ENCODE results near the gene ZC3H15.
"Not testable (repeated sequence)": the region's sequence is repeated elsewhere in the genome, so short reads cannot be mapped to it uniquely, and the experiment has no call there.

ZC3H15 gene

DNA sequence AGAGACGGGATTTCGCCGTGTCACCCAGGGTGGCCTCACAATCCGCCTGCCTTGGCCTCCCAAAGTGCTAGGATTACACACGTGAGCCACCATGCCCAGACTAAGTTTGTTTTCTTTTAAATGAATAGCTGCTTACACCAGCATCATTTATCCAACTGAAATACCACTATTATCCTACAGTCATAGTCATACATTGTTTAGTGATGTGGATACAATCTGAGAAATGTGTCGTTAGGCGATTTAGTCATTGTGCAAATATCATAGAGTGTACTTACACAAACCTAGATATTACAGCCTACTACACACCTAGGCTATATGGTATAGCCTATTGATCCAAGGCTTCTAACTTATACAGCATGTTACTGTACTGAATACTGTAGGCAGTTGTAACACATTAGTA is 10.3 kb downstream of the ZC3H15 start:
- no peak for DNase-seq

DNA sequence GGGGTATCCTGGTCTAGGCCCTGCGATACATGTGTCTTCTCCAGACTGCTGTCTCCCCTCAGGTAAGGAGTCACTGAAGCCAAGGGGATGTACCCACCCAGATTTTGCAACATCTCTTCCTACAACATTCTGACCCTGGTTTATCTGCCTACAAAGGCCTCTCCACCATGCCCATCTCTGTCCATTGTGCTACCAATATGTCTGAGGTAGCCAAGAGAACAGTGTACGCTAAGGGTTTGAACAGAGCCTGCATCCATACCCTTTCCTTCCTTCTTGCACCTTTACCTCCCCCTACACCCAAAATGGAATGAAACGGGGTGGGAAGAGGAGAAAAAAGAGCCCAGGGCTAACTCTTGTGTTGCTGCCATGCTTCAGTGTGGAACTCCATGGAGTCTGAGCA is 11.9 kb downstream of the ZC3H15 start:
- no peak for DNase-seq

DNA sequence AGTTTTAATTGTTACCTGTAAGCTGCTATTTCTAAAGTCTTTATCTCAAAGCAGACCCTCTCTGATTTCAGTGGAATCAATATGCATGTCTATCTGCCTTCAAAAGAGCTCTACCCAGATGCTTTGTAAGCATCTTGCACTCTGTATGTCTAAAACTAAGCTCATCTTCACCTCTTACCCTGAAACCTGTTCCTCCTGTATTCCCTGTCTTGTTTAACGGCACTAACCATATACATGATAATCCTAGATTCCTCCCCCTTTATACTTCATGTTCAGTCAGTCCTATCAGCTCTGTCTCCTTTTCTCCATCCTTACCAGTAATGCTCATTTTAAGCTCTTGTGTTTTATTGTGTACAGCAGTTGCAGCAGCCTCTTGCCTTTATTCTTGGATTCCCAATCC is 12.8 kb downstream of the ZC3H15 start:
- DNase-seq, result no peak

DNA sequence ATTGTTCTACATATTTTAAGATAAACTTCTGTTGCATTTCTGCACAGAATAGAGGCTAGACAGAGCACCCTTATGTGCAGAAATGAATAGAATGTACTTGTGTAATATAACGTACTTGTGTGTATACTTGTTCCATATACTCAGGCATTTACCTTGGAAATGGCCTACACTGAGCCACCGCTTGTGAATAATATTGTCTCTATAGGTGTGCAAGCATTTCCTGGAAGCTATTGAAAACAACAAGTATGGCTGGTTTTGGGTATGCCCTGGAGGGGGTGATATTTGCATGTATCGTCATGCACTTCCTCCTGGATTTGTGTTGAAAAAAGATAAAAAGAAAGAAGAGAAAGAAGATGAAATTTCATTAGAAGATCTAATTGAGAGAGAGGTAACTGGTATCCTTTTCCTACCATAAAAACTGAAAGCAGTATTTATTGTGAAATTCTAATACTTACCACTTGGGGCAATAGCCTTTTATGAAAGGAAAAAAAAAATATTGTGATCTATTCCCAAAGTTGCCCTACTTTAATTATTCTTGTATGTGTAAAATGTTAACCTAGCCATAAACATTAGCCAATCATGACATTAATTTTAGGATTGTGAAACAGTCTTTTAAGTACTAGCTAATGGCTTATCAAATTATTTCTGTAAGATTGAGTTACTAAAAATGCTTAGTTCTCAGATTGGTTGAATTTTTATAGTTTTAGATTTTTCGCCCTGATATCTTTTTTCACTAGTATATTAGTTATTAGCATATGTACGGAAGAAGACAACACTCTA is 18.0 kb downstream of the ZC3H15 start:
- DNase-seq, result peak; percentile 21

DNA sequence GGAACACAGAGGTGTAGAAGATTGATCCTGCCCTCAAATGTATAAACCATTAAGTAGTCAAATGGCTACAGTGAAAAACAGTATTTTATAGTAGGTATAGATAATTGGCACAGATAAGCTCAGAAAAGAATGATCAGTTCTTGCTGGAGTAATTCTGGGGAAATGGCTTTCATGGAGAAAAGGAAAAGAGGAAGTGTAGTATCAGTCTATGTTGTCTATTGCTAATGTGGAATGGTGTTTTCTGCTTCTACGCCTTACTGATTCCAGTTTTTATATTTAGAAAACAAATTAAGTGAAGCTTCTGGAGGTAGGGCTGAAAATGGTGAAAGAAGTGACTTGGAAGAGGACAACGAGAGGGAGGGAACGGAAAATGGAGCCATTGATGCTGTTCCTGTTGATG is 22.2 kb downstream of the ZC3H15 start:
- no peak for DNase-seq

DNA sequence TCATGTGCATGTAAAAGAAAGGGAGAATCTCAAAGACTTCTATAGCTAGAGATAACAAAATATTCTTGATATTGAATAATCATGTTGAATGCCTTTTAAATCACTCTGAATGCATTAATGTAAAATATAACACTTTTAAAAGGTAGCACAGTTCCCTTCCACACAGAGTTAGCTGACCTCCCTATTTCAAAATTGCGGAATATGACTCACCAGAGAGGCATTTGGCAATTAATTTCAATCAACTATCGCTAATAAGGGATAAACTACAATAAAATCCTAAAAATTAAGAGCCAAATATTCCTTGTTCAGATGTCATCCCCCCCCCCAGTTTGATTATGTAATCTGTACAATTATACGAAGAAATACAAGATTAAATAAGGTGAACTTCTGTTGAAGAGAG is 29.3 kb downstream of the ZC3H15 start:
- DNase-seq, result no peak

DNA sequence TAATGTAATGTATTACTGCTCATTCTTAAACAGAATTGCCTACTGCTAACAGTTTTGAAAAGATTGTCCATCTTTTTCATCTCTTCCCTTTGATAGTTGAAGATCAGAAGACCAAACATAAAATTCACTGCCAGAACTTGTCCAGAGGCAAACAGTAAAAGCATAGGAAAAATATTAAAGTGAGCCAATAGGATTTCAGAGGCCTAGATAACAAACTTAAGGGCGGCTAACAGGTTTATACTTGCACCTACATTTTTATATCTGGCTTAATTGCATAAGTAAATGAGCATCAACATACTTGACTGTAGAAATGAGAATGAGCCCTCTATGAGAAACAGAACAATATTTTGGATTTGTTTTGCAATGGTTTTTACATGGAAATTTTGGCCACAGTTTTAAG is 30.3 kb downstream of the ZC3H15 start:
- no peak for DNase-seq

DNA sequence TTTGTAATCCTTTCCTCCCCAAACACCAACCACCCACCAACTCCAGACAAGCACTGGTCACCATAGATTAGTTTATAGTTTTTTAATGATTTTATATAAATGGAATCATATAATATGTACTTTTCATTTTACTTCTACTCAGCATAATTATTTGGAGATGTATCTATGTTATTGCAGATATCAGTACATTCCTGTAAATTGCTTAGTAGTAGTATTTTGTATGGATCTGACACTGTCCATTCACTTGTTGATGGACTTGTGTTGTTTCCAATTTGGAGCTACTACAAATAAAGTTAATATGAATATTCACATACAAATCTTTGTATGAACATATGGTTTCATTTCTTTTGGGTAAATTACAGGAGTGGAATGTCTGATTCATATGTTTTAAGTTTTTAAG is 31.0 kb downstream of the ZC3H15 start:
- DNase-seq, result no peak

DNA sequence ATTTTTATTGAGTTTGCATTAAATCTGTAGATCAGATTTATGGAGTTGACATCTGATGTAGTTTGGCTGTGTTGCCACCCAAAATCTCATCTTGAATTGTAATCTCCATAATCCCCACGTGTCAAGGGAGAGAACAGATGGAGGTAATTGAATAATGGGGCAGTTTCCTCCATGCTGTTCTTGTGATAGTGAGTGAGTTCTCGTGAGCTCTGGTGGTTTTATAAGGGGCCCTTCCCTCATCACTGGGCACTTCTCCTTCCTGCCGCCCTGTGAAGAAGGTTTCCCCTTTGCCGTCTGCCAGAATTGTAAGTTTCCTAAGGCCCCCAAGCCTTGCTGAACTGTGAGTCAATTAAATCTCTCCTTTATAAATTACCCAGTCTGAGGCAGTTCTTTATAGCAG is 32.2 kb downstream of the ZC3H15 start:
- DNase-seq, result no peak

DNA sequence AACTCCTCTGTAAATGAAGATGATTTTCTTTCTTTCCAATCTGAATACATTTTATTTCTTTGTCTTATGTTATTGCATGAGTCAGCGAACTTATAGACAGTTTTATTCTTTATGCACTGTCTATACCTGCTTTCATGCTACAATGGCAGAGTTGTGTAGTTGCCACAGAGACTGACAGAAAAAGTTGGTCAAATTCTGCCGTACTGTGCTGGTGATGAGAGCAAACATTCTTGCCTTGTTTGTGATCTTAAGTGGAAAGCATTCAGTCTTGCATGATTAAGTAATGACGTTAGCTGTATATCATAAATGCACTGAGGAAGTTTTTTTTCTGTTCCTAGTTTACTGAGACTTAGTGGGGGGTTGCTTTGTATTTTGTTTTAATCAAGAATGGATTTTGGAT is 32.9 kb downstream of the ZC3H15 start:
- DNase-seq, result no peak

DNA sequence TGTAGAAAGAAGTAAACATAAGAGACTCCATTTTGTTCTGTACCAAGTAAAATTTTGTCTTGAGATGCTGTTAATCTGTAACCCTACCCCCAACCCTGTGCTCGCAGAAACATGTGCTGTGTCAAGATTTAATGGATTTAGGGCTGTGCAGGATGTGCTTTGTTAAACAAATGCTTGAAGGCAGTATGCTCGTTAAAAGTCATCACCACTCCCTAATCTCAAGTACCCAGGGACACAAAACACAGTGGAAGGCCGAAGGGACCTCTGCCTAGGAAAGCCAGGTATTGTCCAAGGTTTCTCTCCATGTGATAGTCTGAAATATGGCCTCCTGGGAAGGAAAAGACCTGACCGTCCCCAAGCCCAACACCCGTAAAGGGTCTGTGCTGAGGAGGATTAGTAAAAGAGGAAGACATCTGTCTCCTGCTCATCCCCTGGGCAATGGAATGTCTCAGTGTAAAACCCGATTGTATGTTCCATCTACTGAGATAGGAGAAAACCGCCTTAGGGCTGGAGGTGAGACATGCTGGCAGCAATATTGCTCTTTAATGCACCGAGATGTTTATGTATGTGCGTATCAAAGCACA is 35.6 kb downstream of the ZC3H15 start:
- not testable (repeated sequence) for DNase-seq

DNA sequence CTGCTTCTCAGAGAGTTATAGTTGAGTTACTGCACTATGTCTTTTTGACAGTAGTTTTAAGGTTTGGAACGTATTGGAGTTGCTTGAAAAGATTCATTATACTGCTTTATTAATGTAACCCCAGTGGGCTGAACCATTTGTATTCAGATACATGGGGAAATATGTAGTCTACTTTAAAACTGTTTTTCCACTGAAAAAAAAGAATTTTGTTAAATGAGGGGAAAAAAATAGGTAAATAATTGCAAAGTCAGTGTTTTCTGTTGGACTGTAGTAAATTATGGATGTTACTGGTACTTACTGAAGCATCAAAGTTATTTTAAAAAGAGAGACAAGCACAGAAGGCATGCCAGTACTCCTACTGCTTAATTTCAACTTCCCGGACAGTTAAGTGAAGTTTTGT is 36.4 kb downstream of the ZC3H15 start:
- no peak for DNase-seq

DNA sequence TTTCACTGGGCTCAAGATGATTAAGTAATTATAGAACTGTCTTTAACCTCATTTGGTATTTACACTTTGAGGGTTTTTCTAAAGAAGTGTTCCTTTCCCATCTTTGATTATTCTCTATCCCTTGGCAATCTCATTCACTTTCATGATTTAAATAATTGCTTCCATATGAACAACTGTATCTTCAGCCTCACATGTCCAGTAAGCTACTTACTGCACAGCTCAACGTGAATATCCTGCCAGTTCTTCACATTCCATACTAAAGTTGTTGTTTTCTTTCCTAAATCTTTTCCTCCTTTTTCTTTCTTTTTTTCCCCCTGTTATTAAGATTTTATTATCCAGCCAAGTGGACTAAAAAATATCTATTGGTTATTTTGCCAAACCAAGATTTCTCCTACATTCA is 37.7 kb downstream of the ZC3H15 start:
- no peak for DNase-seq

DNA sequence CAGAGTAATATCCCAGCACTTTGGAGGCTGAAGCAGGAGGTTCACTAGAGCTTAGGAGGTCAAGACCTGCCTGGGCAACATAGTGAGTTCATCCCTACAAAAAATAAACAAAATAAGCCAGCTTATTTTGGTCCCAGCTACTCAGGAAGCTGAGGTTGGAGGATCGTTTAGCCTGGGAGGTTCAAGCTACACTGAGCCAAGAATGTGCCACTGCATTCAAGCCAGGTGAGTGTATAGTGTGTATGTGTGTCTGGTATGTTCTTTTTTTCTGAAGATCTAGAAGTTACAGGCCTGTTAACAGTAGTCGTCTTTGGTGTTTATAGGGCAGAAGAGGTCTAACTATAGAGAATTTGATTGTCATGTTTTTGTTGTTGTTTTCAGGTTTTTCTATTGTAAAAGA is 40.2 kb downstream of the ZC3H15 start:
- DNase-seq, result no peak

DNA sequence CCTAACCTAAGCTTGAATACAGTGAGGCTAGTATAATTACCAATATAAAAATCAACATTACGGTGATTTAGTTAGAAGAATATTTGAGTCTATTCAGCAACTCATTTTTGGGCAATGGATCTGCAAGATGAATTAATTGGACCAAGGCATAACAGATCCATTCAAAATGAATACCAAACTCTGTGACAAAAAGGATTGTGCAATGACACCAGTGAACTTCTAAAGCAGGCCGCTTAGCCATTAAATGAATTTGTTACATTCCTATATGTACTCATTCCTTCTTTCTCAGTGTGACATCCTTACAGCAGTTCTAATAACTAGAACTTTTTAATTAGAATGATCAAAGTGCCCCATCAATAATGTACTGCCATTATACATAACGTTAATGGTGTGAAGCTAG is 44.3 kb downstream of the ZC3H15 start:
- DNase-seq, result no peak

DNA sequence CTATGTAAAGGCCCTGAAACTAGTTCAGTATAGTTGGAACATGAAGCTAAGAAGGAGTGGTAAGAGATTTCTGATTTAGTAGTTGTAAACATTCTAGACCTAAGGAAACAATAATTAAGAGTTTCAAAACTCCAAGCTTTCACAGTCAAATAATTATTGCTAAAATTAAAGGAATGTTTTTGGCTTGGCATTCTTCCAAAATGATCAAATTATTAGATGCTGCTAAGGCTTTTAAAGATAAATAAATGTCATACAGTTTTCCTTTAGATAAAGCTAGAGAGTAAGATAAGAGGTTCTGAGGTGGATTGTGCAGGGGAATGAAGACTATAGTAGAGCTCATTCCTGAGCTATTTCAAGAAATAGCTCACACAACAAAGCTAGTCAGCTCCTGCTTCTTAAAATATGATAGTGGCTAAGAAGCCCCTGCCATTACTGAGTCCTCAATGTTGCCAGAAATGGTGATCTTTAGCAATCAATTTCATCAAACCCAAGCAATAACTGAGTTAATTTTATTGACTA is 45.3 kb downstream of the ZC3H15 start:
- DNase-seq, result no peak

DNA sequence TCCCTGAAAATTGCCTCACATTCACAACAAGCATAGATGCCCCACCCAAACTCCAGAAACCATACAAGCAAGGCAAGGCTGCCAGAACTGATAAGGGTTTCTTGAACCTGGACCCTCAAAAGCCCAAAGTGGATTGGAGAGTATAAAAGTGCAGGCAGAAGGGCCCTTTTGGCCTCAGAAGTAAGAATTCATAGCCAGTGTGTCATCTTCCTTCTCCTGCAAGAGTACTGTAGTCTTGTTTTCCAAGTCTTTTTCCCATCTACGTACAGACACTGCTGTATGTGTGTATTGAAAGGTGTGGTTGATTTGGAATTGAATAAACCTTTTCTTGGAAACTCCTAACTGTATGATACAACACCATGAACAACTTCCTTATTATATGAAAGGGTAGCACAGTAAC is 46.8 kb downstream of the ZC3H15 start:
- DNase-seq, result no peak

DNA sequence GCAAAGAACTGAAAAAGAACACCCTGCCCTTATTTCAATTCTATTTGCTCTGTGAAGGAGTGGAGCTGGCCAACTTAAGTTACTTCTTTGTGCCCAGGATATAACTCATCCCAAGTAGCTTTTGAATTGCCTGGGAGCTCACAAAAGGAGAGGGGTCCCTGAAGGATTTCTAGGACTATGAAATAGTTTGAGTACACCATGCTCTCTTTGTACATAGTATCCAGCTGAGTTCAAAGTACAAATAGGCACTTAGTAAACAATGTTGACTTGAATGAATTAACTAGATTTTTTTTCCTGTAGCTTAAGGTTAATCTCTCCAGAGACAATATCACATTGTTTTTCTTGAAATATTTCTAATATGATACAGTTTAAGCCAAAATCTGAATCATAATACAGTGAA is 47.7 kb downstream of the ZC3H15 start:
- DNase-seq, result peak; percentile 10

DNA sequence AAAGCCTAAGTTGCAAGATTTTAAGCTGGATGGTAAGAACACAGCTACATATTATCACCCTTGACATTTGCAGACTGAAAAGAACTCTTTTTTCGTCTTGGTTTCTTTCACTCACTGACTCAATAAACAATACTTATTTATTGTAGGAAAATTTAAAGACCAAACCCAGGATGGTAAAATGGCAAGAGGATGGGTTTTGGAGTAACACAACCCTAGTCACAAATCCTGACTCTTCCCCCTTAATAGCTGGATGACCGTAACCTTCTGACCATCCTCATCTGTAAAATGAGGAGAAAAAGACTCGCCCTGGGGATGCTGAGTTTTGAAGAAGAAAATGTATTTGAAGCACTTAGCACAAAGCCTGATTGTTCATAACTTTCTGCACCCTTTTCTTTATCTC is 48.3 kb downstream of the ZC3H15 start:
- no peak for DNase-seq

DNA sequence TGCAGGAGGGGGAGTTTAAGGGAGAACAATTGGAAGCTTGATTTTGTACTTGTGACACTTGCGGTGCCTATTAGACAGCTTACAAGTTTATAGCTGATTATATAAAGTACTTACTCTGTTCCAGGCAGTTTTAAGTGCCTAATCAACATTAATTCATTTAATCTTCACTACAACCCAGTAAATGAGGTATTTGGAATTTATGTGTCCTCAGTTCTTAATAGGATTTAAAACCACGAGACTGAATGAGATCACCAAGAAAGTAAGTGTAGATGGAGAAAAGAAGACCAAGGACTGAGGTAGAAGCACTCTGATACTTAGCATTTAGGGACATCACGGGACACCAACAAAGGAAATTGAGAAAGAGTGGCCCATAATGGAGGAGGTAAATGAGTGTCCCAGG is 49.8 kb downstream of the ZC3H15 start:
- no peak for DNase-seq

DNA sequence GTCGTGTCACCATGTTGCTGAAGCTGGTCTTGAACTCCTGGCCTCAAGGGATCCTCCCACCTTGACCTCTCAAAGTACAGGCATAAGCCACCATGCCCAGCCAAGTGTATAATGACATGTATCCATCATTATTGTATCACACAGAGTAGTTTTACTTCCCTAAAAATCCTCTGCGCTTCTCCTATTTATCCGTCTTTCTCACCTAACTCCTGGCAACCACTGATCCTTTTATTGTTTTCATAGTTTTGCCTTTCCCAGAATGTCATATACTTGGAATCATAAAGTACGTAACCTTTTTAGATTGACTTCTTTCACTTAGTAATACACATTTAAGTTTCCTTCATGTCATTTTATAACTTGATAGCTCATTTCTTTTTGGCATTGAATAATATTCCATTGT is 51.0 kb downstream of the ZC3H15 start:
- DNase-seq, result no peak

DNA sequence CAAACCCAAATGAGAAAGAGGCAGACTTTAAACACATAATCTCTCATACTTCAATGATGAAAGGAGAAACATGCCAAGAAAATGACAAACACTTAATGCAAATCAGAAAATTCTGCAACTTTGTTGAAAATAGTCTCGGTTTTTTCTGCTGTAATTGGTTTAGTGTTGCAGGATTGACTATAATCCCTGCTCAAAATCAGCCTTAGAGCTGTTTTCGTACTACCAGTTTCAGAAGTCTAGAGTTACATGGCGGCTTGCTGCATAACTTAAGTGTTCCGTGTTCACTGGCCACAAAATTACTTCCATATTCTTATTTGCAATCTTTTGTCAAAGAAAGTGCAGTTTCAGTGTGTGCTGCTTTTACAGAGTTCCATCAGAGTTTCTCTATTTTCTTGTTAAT is 54.9 kb downstream of the ZC3H15 start:
- no peak for DNase-seq

DNA sequence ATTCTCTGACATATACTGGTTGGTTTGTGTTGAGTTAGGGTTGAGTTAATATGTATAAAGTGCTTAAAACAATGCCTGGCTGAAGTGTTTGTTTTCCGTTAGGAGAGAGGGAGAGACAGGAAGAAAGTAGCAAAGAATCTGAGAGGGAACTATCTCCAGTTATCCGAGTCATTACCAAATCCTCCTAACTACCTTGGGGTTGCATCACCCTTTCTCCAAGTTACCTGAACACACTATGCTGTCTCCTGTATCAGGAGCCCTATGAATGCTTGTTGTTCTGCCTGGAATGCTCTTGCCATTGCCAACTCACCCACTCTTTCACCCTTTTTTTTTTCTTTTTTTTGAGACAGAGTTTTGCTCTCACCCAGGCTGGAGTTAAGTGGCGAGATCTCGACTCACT is 55.9 kb downstream of the ZC3H15 start:
- DNase-seq, result no peak

DNA sequence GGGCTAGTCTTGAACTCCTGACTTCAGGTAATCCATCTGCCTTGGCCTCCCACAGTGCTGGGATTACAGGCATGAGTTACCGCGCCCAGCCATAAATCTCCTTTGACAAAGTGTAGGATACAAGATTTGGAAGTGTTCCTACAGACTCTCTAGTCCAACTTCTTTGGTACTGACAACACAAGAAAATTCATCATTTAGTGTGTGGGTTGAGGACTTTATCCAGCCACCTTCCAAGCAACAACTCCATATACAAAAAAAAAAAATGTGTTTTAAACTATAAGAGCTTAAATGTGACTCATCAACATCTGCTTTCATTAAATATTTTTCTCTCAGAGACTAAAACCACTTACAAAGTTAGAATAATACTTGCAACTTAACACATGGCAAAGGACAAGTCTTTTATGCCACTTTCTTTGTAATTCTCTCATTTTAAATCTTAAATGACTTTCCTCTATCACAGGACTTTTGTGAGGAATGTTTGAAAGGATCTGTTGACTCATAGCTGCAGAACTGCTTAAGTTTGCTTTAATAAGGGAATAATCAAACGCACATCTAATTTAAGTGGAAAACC is 57.6 kb downstream of the ZC3H15 start:
- no peak for DNase-seq

DNA sequence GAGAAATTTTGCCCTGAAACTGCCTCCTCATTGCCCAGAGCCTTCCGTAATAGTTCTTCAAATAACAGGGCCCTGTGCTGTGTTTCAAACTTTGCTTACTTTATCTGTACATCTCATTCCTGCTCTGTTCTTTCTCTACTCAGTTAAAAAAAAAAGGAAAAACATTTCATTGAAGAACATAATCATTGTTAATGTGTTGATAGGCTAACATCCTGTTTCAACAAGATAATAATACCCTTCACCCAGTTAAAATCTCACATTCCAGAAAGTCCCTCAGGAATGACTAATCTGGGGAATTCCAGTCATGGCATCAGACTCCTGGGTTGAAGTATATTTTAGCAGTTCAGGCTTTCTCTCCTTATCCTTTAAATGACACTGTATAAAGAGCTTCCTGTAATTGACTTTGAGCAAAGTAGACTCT is 58.2 kb downstream of the ZC3H15 start:
- DNase-seq, result no peak
